ENCODE results near the gene YKT6. TPM values are rescaled to one million over a fixed set of nuclear protein-coding genes. Genes with fewer than 3 reads are reported as not detected.

Gene YKT6
- total and polyA plus RNA-seq, 2 experiments from 2014 or later: 33.5 to 114 TPM

DNA sequence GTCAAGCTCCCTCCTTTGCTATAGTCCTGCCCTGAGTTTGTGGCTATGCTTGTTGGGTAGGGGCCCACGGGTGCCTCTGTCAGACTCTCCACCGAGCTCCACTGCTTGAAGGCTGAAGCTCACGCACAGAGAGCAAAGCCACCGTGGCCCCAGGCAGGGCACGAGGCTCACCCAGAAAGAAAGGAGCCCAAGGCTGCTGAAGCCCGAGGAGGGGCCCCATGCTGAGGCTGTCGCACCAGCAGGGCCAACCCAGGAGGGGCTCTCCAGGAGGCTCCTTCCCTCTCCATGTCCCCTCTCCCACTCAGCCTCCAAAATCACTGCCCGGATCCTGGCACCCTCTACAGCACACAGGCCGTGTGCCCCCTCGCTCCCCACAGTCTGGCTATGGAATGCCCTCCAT, 50.5 kb downstream of the YKT6 start:
- H3K36me3 ChIP-seq (ENCODE audit: insufficient read depth): no peaks in the 10 kb centered on the region
- Mint-ChIP-seq H3K27me3 (ENCODE audit: insufficient read depth, low read depth, poor library complexity) (peaks cover 14% of the 10 kb centered on the region), H3K4me3 (no peak overlapping the region), H3K4me1 (no peaks in the 10 kb centered on the region), H3K27ac (no peak overlapping the region), H3K36me3 (ENCODE audit: low read depth) (no peaks in the 10 kb centered on the region), H3K9me3 (peaks cover 8% of the 10 kb centered on the region)
- TF ChIP-seq STAT1 (IDR thresholded peaks at IDR 0.05; ENCODE audit: unreplicated experiment): no peak
- TF ChIP-seq NANOG (IDR thresholded peaks at IDR 0.05; ENCODE audit: borderline replicate concordance): no peak
- no peak for TF ChIP-seq EZH2phosphoT487 (IDR thresholded peaks at IDR 0.05; ENCODE audit: unreplicated experiment)
- no peak for TF ChIP-seq ZNF114 (CRISPR knock-in tag; IDR thresholded peaks at IDR 0.05)
- TF ChIP-seq JUNB (IDR thresholded peaks at IDR 0.05; ENCODE audit: unreplicated experiment): no peak
- TF ChIP-seq ZNF331 (CRISPR knock-in tag; IDR thresholded peaks at IDR 0.05; ENCODE audit: low read depth): no peak
- TF ChIP-seq, protein P1, sequence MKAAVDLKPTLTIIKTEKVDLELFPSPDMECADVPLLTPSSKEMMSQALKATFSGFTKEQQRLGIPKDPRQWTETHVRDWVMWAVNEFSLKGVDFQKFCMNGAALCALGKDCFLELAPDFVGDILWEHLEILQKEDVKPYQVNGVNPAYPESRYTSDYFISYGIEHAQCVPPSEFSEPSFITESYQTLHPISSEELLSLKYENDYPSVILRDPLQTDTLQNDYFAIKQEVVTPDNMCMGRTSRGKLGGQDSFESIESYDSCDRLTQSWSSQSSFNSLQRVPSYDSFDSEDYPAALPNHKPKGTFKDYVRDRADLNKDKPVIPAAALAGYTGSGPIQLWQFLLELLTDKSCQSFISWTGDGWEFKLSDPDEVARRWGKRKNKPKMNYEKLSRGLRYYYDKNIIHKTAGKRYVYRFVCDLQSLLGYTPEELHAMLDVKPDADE (IDR thresholded peaks at IDR 0.05): no peak
- TF ChIP-seq, protein P2, sequence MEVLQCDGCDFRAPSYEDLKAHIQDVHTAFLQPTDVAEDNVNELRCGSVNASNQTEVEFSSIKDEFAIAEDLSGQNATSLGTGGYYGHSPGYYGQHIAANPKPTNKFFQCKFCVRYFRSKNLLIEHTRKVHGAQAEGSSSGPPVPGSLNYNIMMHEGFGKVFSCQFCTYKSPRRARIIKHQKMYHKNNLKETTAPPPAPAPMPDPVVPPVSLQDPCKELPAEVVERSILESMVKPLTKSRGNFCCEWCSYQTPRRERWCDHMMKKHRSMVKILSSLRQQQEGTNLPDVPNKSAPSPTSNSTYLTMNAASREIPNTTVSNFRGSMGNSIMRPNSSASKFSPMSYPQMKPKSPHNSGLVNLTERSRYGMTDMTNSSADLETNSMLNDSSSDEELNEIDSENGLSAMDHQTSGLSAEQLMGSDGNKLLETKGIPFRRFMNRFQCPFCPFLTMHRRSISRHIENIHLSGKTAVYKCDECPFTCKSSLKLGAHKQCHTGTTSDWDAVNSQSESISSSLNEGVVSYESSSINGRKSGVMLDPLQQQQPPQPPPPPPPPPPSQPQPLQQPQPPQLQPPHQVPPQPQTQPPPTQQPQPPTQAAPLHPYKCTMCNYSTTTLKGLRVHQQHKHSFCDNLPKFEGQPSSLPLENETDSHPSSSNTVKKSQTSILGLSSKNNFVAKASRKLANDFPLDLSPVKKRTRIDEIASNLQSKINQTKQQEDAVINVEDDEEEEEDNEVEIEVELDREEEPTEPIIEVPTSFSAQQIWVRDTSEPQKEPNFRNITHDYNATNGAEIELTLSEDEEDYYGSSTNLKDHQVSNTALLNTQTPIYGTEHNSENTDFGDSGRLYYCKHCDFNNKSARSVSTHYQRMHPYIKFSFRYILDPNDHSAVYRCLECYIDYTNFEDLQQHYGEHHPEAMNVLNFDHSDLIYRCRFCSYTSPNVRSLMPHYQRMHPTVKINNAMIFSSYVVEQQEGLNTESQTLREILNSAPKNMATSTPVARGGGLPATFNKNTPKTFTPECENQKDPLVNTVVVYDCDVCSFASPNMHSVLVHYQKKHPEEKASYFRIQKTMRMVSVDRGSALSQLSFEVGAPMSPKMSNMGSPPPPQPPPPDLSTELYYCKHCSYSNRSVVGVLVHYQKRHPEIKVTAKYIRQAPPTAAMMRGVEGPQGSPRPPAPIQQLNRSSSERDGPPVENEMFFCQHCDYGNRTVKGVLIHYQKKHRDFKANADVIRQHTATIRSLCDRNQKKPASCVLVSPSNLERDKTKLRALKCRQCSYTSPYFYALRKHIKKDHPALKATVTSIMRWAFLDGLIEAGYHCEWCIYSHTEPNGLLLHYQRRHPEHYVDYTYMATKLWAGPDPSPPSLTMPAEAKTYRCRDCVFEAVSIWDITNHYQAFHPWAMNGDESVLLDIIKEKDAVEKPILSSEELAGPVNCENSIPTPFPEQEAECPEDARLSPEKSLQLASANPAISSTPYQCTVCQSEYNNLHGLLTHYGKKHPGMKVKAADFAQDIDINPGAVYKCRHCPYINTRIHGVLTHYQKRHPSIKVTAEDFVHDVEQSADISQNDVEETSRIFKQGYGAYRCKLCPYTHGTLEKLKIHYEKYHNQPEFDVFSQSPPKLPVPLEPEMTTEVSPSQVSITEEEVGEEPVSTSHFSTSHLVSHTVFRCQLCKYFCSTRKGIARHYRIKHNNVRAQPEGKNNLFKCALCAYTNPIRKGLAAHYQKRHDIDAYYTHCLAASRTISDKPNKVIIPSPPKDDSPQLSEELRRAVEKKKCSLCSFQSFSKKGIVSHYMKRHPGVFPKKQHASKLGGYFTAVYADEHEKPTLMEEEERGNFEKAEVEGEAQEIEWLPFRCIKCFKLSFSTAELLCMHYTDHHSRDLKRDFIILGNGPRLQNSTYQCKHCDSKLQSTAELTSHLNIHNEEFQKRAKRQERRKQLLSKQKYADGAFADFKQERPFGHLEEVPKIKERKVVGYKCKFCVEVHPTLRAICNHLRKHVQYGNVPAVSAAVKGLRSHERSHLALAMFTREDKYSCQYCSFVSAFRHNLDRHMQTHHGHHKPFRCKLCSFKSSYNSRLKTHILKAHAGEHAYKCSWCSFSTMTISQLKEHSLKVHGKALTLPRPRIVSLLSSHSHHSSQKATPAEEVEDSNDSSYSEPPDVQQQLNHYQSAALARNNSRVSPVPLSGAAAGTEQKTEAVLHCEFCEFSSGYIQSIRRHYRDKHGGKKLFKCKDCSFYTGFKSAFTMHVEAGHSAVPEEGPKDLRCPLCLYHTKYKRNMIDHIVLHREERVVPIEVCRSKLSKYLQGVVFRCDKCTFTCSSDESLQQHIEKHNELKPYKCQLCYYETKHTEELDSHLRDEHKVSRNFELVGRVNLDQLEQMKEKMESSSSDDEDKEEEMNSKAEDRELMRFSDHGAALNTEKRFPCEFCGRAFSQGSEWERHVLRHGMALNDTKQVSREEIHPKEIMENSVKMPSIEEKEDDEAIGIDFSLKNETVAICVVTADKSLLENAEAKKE (CRISPR knock-in tag; IDR thresholded peaks at IDR 0.05): no peak
- TF ChIP-seq CREB1 (CRISPR knock-in tag; IDR thresholded peaks at IDR 0.05; ENCODE audit: low read depth): no peak
- no peak for TF ChIP-seq POLR2AphosphoS5 (IDR thresholded peaks at IDR 0.05; ENCODE audit: low read depth)
- no peak for TF ChIP-seq EZH2 (IDR thresholded peaks at IDR 0.05; ENCODE audit: low read depth, unreplicated experiment)
- TF ChIP-seq, protein P3, sequence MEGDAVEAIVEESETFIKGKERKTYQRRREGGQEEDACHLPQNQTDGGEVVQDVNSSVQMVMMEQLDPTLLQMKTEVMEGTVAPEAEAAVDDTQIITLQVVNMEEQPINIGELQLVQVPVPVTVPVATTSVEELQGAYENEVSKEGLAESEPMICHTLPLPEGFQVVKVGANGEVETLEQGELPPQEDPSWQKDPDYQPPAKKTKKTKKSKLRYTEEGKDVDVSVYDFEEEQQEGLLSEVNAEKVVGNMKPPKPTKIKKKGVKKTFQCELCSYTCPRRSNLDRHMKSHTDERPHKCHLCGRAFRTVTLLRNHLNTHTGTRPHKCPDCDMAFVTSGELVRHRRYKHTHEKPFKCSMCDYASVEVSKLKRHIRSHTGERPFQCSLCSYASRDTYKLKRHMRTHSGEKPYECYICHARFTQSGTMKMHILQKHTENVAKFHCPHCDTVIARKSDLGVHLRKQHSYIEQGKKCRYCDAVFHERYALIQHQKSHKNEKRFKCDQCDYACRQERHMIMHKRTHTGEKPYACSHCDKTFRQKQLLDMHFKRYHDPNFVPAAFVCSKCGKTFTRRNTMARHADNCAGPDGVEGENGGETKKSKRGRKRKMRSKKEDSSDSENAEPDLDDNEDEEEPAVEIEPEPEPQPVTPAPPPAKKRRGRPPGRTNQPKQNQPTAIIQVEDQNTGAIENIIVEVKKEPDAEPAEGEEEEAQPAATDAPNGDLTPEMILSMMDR (conservative IDR thresholded peaks at IDR 0.05; ENCODE audit: low read depth in 2 of 2): no peak
- TF ChIP-seq, protein P4, sequence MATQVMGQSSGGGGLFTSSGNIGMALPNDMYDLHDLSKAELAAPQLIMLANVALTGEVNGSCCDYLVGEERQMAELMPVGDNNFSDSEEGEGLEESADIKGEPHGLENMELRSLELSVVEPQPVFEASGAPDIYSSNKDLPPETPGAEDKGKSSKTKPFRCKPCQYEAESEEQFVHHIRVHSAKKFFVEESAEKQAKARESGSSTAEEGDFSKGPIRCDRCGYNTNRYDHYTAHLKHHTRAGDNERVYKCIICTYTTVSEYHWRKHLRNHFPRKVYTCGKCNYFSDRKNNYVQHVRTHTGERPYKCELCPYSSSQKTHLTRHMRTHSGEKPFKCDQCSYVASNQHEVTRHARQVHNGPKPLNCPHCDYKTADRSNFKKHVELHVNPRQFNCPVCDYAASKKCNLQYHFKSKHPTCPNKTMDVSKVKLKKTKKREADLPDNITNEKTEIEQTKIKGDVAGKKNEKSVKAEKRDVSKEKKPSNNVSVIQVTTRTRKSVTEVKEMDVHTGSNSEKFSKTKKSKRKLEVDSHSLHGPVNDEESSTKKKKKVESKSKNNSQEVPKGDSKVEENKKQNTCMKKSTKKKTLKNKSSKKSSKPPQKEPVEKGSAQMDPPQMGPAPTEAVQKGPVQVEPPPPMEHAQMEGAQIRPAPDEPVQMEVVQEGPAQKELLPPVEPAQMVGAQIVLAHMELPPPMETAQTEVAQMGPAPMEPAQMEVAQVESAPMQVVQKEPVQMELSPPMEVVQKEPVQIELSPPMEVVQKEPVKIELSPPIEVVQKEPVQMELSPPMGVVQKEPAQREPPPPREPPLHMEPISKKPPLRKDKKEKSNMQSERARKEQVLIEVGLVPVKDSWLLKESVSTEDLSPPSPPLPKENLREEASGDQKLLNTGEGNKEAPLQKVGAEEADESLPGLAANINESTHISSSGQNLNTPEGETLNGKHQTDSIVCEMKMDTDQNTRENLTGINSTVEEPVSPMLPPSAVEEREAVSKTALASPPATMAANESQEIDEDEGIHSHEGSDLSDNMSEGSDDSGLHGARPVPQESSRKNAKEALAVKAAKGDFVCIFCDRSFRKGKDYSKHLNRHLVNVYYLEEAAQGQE (IDR thresholded peaks at IDR 0.05; ENCODE audit: unreplicated experiment): no peak
- ATAC-seq (no peak), DNase-seq (ENCODE audit: low spot score) (no peak)
- H3K9me2 ChIP-seq (ENCODE audit: insufficient read depth): no peaks in the 10 kb centered on the region
- H3K27ac ChIP-seq (ENCODE audit: low read depth): no peak overlapping the region
- no peaks in the 10 kb centered on the region for H3K79me2 ChIP-seq (replicated peaks; ENCODE audit: insufficient read depth)
- no peak overlapping the region for H2AFZ ChIP-seq
- no peaks in the 10 kb centered on the region for H3K27me3 ChIP-seq (ENCODE audit: insufficient read depth)
- H3K4me1 ChIP-seq (ENCODE audit: insufficient read depth): no peaks in the 10 kb centered on the region
- no peak overlapping the region for H3K4me2 ChIP-seq
- H3F3A ChIP-seq (replicated peaks; ENCODE audit: low read depth): no peaks in the 10 kb centered on the region
- H4K20me1 ChIP-seq (replicated peaks; ENCODE audit: insufficient read depth): no peaks in the 10 kb centered on the region
- no peak overlapping the region for H3K4me3 ChIP-seq
